NCI-H1417 treated with DMSO at 0.1 percent for 48 hours (cell line): ENCODE data around the gene MAP7D2.

Source experiments
- DNase-seq: peaks from one replicate; lab custom pipeline; 2025; lab: John Stamatoyannopoulos, UW

Gene MAP7D2

DNA sequence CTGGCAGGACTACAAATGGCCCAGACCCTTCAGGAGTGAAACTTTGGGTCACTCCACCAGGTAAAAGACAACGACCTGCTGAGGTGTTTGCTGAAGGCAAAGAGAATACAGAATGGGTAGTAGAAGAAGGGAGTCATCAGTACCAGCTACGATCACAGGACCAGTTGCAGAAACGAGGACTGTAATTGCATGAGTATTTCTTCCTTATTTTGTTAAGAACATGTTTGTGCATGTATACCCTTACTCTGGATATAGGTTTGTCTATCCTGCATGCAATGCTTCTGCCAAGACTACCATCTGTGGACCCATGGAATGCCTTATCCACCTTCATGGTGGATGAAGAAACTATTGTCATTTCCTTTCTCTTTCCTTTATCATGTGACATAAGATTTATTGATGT lies 77.7 kb downstream of the MAP7D2 start:
- DNase-seq, result no peak

DNA sequence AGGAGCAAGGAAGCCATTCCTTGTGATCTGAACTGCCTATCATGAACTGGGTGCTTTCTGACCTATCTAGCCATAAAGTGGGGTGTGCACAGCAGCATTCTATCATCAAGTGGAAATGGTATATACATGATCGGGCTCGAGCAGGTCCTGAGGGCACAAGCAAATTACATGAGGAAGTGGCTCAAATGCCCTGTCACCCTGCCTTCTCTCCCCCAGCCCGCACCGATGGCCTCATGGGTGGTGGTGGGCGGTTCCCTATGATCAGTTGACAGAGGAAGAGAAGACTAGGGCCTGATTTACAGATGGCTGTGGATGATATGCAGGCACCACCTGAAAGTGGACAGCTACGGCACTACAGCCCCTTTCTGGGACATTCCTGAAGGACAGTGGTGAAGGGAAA lies 79.5 kb downstream of the MAP7D2 start:
- no peak for DNase-seq

DNA sequence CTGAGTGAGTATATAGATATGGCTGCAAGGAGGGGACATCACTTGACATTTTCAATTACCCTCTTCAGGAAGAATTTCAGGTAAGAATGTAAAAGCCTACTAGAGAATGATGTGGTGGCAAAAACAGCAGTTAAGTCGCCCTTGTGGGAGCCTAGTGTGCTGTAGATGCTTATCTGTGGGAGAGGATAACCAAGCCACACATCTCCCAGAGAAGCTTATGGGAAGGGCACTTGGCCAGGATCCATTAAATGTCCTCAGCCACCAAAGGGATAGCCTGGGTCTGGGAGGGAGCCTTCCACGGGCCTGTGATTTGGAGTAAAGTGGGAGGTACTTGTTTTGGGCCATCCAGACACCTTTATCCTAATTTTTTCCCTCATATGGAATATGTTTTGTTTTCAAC lies 84.5 kb downstream of the MAP7D2 start:
- no peak for DNase-seq

GRCh38 chrX:20029728-20030127 lies 87.0 kb downstream of the MAP7D2 start:
- no peak for DNase-seq

GRCh38 chrX:20028588-20028987 lies 88.1 kb downstream of the MAP7D2 start:
- DNase-seq, result no peak

DNA sequence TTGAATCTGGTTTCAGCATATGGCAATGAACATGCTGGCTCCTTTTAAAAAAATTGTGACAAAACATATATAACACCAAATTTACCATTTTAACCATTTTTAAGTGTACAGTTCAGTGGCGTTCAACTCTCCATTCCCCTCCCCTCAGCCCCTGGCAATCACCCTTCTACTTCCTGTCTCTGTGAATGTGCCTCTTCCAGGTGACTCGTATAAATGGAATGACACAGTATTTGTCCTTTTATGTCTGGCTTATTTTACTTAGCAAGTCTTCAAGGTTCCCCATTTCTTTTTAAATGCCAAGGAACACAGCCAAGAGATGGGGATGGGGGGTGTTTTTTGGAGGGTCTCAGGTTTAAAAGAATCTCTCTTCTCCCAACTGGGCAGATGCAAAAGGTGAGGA lies 90.4 kb downstream of the MAP7D2 start:
- DNase-seq, result no peak

- DNase-seq, result no peak
Observed at GRCh38 chrX:20019672-20020365, 96.9 kb downstream of the MAP7D2 start.

DNA sequence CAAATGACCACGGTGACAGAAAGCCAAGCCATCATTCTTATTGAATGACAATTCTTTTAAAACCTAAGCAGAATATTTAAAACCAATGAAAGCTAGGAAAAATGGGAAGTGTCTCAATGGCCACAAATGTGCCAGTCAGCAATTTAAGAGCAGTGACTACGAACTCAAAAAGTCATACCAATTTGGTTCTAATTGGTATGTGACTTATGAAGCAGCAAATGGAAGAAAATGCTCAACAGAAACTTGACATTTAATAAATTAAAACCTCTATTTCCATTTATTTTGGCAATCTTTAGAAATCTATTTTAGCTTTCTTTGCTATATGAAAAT lies 100.1 kb downstream of the MAP7D2 start:
- DNase-seq, result no peak

DNA sequence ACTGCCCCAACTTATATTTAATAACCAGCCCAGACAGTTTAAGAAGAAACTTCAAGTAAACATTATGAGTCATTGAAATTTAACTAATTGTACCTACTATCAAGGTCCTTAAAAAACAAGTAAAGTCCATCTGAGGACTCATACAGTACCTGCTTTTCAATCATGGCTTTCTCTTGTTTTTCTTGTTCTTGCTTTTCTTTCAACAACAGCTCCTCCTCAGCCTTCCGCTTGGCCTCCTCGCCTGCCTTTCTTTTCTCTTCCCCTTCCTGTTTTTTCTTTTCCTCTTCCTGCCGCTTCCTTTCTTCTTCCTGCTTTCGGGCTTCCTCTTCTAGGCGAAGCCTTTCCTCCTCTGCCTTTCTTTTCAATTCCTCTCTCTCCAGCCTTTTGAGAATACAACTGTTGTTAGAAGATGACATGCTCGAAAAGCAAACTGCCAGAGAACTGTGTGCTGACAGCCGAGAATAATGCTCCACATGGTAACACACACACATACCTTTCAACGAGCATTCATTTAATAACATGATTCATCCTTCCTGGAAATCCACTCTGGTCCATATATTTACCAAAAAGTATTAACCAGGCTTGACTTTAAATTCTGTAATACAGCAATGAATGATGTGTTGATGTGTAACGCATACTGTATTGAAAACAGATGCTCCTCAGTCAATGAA lies 100.6 kb downstream of the MAP7D2 start:
- DNase-seq, result no peak

GRCh38 chrX:20015422-20015821 lies 101.3 kb downstream of the MAP7D2 start:
- no peak for DNase-seq

DNA sequence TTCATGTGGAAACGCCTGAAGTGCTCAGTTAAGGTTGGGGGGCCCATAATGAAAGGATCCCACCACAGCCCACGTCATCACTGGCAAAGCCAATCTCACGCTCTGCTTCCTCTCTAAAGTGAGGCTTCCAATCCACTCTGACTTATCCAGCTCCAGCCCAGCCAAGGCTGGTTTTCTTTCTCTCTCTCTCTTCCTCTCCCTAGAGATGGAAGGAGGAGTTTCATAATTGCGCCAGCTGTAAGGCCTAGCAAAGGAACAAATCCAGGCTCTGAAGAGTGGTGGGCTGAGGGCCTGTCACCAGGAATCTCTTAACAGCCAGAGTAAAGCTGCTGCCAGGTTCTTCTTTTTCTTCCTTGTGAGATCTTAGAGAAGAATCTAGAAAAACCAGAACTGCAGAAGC lies 105.1 kb downstream of the MAP7D2 start:
- DNase-seq, result no peak

GRCh38 chrX:20007962-20008622 lies 108.6 kb downstream of the MAP7D2 start:
- no peak for DNase-seq

DNA sequence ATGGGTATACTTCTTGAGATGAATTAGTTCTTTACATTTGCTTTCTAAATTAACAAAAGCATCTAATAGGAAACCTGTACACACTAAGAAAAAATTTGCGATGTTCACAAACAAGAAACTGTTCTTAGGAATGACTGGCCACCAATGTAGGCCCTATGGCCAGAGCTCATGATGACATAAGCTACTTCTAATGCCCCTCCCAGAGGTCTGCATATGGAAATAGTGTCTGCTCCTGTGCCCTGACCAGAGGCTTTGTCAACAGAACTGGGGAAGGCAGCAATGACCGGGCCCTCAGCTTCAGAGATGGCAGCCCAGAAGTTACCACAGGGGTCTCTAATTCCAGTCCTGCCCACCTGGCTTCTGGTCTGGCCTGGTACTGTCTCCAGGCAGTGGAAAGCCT lies 110.8 kb downstream of the MAP7D2 start:
- no peak for DNase-seq

GRCh38 chrX:20001588-20001987 lies 115.1 kb downstream of the MAP7D2 start:
- DNase-seq, result no peak

- no peak for DNase-seq
Observed at GRCh38 chrX:19991350-19991718, 125.4 kb downstream of the MAP7D2 start.

DNA sequence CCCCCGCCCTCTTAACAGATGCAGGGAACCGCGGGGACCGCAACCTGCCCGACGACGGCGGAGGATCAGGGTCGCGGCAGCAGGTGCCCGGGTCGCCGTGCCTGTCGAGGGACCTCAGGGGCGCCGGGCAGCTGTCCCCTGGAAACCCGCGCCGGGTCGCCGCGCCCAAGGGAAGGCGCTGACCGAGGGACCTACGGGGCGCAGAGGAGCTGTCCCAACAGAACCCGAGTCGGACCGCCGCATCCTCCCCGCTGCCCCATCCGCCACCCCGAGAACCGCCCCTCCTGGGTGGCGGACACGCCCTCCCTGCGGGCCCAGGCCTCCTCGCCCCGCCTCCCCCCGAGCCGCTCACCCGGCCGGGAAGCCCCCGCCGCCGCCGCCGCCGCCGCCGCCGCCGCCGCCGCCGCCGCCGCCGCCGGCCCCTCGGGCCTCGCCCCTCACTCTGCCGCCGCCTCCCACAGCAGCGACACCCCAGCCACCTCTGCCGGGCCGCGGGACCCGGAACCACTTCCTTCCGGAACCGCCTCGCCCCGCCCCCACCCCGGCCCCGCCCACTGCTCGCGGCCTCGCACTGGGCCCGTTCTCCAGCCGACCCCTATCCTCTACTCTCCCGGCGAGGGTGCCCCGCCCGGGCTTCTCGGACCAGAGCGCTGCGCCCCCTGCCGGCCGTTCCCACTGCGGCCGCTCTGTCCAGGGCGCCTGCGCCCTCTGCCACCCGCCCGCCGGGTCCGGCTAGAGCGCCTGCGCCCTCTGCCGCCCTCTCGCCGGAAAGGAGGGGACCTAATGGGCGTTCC lies 126.0 kb downstream of the MAP7D2 start, which contains the start of gene BCLAF3:
BCLAF3 (minus strand) TSS at position 506 of the 794 bp plus-strand sequence. CDS start 20,797 bp downstream, outside the sequence.
- peak; percentile 63 for DNase-seq

DNA sequence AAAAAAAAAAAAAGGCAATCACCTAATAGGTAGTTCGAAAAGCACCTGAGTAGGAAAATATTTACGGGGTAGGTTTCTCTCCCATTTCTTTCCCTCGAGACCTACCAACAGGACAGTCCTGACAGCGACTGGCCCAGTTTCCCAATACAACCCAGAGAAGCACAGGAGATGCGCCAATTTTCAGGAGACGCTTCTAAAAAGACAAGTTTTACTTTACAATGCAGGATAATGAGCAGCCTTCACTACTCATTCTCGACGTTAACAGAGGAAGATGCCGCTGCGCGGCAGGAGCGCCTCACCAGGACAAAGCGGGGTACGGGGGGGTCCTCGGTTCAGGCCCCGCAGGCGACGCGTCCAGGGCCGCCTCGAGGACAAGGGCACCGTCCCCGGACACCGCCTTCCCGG lies 126.6 kb downstream of the MAP7D2 start:
- no peak for DNase-seq

GRCh38 chrX:19987856-19988255 lies 128.9 kb downstream of the MAP7D2 start:
- no peak for DNase-seq

GRCh38 chrX:19986531-19986930 lies 130.2 kb downstream of the MAP7D2 start:
- no peak for DNase-seq

DNA sequence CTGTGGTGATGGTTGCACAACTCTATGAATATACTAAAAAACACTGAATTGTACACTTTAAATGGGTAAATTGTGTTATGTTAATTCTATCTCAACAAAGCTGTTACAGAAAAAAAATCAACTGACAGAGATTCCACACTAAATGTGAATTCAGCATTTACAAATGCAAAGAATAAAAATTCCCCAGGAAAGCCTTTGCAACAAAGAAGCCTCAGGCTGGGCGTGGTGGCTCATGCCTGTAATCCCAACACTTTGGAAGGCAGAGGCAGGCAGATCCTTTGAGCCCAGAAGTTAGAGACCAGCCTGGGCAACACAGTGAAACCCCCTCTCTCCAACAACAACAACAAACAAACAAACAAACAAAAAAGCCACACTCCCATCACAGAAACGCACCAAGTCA lies 134.8 kb downstream of the MAP7D2 start:
- DNase-seq, result no peak

- DNase-seq, result no peak
Observed at GRCh38 chrX:19975845-19976244, 140.9 kb downstream of the MAP7D2 start.

DNA sequence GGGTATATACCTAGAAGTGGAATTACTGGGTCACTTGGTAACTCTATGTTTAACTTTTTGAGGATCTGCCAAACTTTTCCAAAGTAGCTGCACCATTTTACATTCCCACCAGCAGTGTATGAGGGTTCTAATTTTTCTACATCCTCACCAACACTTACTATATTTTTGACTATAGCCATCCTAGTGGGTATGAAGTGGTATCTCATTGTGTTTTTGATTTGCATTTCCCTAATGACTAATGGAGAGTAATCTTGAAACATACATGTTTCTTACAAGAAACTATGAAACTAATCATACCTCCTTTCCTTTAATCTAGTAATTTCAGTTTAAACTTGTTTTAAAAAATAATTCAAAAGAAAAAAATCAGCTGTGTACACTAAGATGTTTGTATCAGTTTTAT lies 143.7 kb downstream of the MAP7D2 start:
- no peak for DNase-seq

GRCh38 chrX:19968276-19968675 lies 148.4 kb downstream of the MAP7D2 start:
- no peak for DNase-seq
